WI38 (cell line): Measurements from ENCODE around the gene NCF2.
"Not testable (repeated sequence)": the region's sequence is repeated elsewhere in the genome, so short reads cannot be mapped to it uniquely, and the experiment has no call there.

Experiments
- H3K4me3 ChIP-seq: 2 replicates; pipeline ENCODE4 v1.5.1; 2011; ENCODE audit warnings: low read depth, mild to moderate bottlenecking, control low read depth, low read length
- TF ChIP-seq, protein P1 (sequence below): IDR thresholded peaks from 2 replicates; pipeline ENCODE4 v1.5.1; 2012; ENCODE audit warnings: low read depth, mild to moderate bottlenecking, control low read depth, low read length

The NCF2 gene

DNA sequence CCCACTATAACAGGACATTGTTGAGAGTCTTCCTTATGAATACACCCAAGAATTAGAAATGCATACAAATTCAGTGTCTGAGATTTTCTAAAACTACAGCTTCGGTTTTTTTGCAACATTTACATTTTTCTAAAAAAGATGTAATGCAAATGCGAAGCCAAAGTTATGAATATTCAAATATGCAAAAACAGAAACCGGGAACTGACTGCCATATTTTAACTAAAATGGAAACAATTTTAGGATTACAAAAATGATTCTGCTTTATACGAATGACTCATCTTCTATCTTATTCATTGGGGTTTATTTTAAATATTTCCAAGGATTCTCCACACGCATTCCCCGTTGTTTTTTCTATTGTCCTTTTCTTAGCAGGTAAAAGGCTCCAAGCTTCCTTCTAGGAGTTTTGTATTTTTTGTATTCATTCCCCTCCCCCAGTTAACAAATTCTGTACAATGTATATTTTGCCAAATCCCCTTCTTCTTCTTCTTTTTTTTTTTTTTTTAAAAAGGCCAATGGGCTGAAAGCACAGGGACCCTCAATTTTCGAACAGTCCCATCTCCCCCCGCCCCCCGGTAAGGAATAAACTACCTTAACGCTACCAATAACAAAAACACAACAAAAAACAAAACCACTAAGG lies 44.3 kb upstream of the NCF2 start:
- H3K4me3 ChIP-seq, result peak overlapping the region; percentile 89
- TF ChIP-seq, protein P1, sequence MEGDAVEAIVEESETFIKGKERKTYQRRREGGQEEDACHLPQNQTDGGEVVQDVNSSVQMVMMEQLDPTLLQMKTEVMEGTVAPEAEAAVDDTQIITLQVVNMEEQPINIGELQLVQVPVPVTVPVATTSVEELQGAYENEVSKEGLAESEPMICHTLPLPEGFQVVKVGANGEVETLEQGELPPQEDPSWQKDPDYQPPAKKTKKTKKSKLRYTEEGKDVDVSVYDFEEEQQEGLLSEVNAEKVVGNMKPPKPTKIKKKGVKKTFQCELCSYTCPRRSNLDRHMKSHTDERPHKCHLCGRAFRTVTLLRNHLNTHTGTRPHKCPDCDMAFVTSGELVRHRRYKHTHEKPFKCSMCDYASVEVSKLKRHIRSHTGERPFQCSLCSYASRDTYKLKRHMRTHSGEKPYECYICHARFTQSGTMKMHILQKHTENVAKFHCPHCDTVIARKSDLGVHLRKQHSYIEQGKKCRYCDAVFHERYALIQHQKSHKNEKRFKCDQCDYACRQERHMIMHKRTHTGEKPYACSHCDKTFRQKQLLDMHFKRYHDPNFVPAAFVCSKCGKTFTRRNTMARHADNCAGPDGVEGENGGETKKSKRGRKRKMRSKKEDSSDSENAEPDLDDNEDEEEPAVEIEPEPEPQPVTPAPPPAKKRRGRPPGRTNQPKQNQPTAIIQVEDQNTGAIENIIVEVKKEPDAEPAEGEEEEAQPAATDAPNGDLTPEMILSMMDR, result no peak

DNA sequence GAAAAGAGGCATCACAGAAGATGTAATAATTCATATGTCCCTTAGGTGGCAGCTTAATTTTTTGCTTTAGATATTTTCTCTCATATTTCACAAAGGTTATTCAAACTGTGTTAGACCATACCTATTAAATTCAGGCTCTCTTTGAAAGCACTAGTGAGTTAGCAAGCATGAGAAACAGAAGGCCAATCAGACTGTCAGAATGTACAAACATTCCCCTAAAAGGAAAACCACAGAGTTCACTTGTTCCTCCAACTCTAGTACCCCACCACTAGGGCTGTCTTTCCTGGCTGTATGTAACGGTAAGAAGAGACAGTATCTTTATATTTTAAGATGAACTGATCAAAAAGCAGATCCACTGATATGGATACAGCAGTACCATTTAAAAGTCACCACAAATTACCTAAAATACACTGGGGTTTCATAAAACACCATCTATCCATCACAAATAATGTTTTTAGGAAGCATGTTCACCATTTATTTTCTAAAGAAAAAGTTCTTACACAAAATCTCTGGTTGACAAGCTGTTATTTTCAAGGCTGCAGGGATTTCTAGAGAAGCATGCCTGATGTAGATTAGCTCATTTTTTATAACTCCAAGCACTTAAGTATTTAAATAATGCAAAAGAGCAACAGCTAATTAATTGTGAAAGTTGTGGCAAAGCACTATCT lies 43.6 kb upstream of the NCF2 start:
- peak overlapping the region; percentile 89 for H3K4me3 ChIP-seq
- TF ChIP-seq, protein P1, result no peak

DNA sequence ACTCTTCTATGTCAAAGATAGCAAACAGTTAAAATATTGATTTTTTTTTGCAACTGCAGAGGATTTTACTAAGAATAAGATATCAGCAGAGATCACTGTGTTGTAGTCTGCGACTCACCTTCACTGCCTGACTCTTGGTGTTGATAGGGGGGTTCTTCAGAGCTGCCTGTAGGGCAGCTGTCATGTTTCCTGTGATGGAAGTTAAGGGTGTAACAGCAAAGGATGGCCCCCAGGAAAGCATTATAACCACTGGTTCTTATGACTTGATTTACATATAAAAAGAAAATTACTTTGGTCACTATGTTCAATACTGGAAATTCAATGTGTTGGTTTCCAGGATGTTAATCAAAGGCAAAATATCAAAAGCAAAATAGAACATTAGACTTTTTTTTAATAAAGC lies 42.7 kb upstream of the NCF2 start:
- TF ChIP-seq, protein P1, result no peak
- peak overlapping the region; percentile 89 for H3K4me3 ChIP-seq

DNA sequence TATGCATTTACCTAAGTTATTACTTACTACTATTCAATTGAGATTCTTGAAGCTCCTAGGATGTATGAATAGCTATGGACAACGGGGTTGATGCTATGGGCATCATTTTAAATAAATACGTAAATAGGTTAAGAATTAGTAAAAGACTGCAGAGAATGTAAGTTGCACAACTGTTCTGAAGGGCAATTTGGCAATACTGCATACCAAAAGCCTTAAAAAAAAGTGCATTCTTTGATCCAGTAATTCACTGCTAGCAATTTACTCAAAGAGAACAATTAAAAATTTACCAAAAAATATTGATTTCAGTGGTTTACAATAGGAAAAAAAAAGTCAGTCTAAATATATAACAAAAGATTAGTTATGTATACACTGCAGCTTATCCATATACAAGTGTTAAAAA lies 41.9 kb upstream of the NCF2 start:
- H3K4me3 ChIP-seq, result peak overlapping the region; percentile 89

DNA sequence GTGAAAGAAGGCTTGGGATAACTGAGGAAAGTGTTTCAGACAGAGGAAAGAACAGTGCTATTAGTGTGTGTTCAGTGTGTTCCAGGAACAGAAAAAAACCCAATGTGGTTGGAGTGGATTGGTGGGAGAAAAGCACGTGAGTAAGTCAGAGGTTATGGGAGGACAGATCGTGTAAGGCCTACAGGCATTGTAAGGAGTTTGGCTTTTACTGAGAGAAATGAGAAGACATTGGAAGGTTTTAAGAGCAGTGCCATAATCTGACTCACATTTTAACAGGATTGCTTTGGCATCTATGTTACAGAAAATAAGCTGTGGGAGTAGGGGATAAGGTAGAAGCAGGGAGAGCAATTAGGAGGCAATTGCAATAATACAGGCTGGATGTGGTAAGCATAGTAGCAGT lies 40.5 kb upstream of the NCF2 start:
- TF ChIP-seq, protein P1, result no peak
- H3K4me3 ChIP-seq, result no peak overlapping the region

More for the DNA sequence above, 41.9 kb upstream of the NCF2 start:
- TF ChIP-seq, protein P1, result no peak

DNA sequence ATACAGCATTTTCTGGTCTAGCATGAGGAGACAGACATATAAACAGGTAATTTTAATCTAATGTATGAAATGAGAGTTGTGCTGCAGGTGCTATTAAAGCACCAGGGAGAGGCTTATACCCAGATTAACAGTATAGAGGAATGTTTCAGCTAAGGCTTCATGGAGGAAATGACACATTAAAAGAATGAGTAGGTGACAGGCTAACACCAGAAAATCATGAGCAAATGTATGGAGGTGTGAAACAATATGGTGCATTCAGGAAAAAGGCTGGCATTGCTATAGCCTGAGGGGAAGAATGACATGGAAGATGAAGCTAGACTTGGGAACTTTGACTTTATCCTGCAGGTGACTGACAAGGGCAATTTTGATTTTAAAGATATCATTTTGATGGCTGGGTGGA lies 38.3 kb upstream of the NCF2 start:
- H3K4me3 ChIP-seq, result no peak overlapping the region
- TF ChIP-seq, protein P1, result no peak

DNA sequence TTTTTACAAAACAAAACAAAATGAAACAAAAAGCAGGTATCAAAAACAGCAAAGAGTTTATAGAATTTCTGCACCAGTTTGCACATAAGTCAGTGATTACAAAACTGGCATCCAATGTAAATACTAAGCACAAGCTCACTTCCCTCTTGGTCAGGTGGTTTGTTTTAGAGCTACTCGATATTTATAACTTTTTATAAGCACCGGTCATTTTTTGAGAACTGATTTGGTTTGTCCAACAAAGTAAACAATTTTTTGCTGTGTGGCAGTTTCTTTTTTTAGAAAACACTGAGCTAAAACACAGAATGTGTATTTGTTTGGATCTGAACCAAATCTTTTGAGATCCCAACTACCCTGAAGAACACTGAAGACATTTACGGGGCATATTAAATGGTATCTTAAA lies 36.0 kb upstream of the NCF2 start:
- H3K4me3 ChIP-seq, result not testable (repeated sequence)
